A204.1 (cell line): ENCODE results near the gene MALL.
"Not testable (repeated sequence)": the region's sequence is repeated elsewhere in the genome, so short reads cannot be mapped to it uniquely, and the experiment has no call there.

Experiments
- FAIRE-seq: peaks from 2 replicates; lab custom pipeline; 2012; peaks lifted over from hg19 to GRCh38; lab: Jason Lieb, UNC

The MALL gene

GRCh38 chr2:110049769-110050168, 65.9 kb downstream of the MALL start:
- FAIRE-seq: not testable (repeated sequence)

- FAIRE-seq: not testable (repeated sequence)
Measured at GRCh38 chr2:110048255-110049197, 67.1 kb downstream of the MALL start.

GRCh38 chr2:110047225-110047624, 68.4 kb downstream of the MALL start:
- FAIRE-seq: not testable (repeated sequence)

- not testable (repeated sequence) for FAIRE-seq
Measured at GRCh38 chr2:110041941-110042660, 73.5 kb downstream of the MALL start.

- FAIRE-seq: not testable (repeated sequence)
Measured at GRCh38 chr2:110037336-110037735, 78.3 kb downstream of the MALL start.

GRCh38 chr2:110035384-110035783, 80.2 kb downstream of the MALL start:
- FAIRE-seq: not testable (repeated sequence)

GRCh38 chr2:110034935-110035334, 80.7 kb downstream of the MALL start:
- not testable (repeated sequence) for FAIRE-seq
